B cell (primary cell): ENCODE results near the gene NTN3. TPM values are rescaled to one million over a fixed set of nuclear protein-coding genes. Genes with fewer than 3 reads are reported as not detected.

Experiments
- ATAC-seq: fragments of 200-7000 bp; cut with Tn5 transposase; one replicate; pipeline ENCODE4 v1.10.0; 2021; ENCODE audit warnings: low read depth, mild to moderate bottlenecking, moderate number of reproducible peaks, moderate library complexity
- CTCF ChIA-PET: fragments of 350-600 bp; sonication (Branson Sonifier 250); formaldehyde crosslinking; loops from one replicate; lab custom pipeline; 2021; ENCODE audit warnings: antibody characterized with exemption, inconsistent platforms; lab: Charles Lee
- POLR2A ChIA-PET: fragments of 350-600 bp; sonication (Branson Sonifier 250); formaldehyde crosslinking; loops from one replicate; lab custom pipeline; 2021; ENCODE audit warnings: antibody characterized with exemption; lab: Charles Lee
- DNase-seq: peaks from one replicate; pipeline ENCODE4 v3.0.0; 2013
- H2AFZ ChIP-seq: 2 replicates; pipeline ENCODE4 v1.6.1; 2012; ENCODE audit warnings: mild to moderate bottlenecking, low read depth, low read length; ENCODE audit not compliant: insufficient read depth, poor library complexity, severe bottlenecking
- H3K27ac ChIP-seq, 2 donors: 1 replicate in 1 of 2; 2 replicates in 1 of 2; pipeline ENCODE4 v1.5.1; 2012 to 2013; ENCODE audit warnings: low read length in 2 of 2, mild to moderate bottlenecking in 2 of 2, moderate library complexity in 1 of 2
- H3K27me3 ChIP-seq, 4 experiments: fragments of 200-600 bp in 1 of 4; sonication (generic) in 1 of 4; replicated peaks in 1 of 4; 1 replicate in 2 of 4; 2 replicates in 2 of 4; pipeline versions ENCODE4 v1.6.1 to v1.7.0; 2013 to 2016; ENCODE audit warnings: low read length in 3 of 4, mild to moderate bottlenecking in 2 of 4, mixed read lengths in 1 of 4, moderate library complexity in 1 of 4; ENCODE audit not compliant: insufficient read depth in 4 of 4, control insufficient read depth in 3 of 4; ENCODE audit errors: control extremely low read depth in 1 of 4
- H3K36me3 ChIP-seq, 2 experiments: replicated peaks in 1 of 2; 1 replicate in 1 of 2; 2 replicates in 1 of 2; pipeline versions ENCODE4 v1.6.1 to v1.7.1; 2013; ENCODE audit warnings: low read length in 1 of 2; ENCODE audit not compliant: insufficient read depth in 2 of 2, control insufficient read depth in 1 of 2; ENCODE audit errors: control extremely low read depth in 1 of 2, extremely low read depth in 1 of 2
- H3K4me1 ChIP-seq, 2 donors: fragments of 200-600 bp in 1 of 2; sonication (generic) in 1 of 2; 1 replicate in 1 of 2; 2 replicates in 1 of 2; pipeline versions ENCODE4 v1.5.1 to v1.6.1; 2013 to 2017; ENCODE audit warnings: low read length in 2 of 2; ENCODE audit not compliant: control insufficient read depth in 2 of 2, insufficient read depth in 2 of 2
- H3K4me2 ChIP-seq: replicated peaks from 2 replicates; pipeline ENCODE3; 2012; ENCODE audit warnings: mild to moderate bottlenecking, low read depth, low read length; ENCODE audit not compliant: poor library complexity, severe bottlenecking
- H3K4me3 ChIP-seq, 5 experiments: fragments of 200-600 bp in 1 of 5; sonication (generic) in 1 of 5; 1 replicate in 3 of 5; 2 replicates in 2 of 5; pipeline versions ENCODE4 v1.5.1 to v1.7.0; 2011 to 2016; ENCODE audit warnings: low read length in 4 of 5, mild to moderate bottlenecking in 4 of 5, low read depth in 2 of 5, control low read depth in 1 of 5, moderate library complexity in 1 of 5; ENCODE audit not compliant: insufficient read depth in 1 of 5; ENCODE audit errors: control extremely low read depth in 1 of 5, extremely low read depth in 1 of 5
- H3K79me2 ChIP-seq: fragments of 200-600 bp; sonication (generic); one replicate; pipeline ENCODE4 v1.6.0; 2016; ENCODE audit warnings: low read length; ENCODE audit not compliant: control insufficient read depth, insufficient read depth
- H3K9ac ChIP-seq: fragments of 200-600 bp; sonication (generic); 2 replicates; pipeline ENCODE4 v1.6.1; 2017; ENCODE audit warnings: mild to moderate bottlenecking, low read length, moderate library complexity
- H3K9me3 ChIP-seq, 3 donors: one replicate each; pipeline versions ENCODE4 v1.6.1 to v1.7.1; 2013; ENCODE audit warnings: low read length in 2 of 3; ENCODE audit not compliant: control insufficient read depth in 2 of 3, insufficient read depth in 1 of 3; ENCODE audit errors: control extremely low read depth in 1 of 3
- H4K20me1 ChIP-seq: 2 replicates; pipeline ENCODE4 v1.6.0; 2012; ENCODE audit warnings: mild to moderate bottlenecking, low read length; ENCODE audit not compliant: insufficient read depth, control insufficient read depth, poor library complexity, severe bottlenecking
- H3K27ac Mint-ChIP-seq: one replicate; pipeline ENCODE4 v1.8.0; 2021; ENCODE audit warnings: mixed read lengths
- H3K27me3 Mint-ChIP-seq: one replicate; pipeline ENCODE4 v1.8.0; 2021; ENCODE audit warnings: mixed read lengths
- H3K4me1 Mint-ChIP-seq: one replicate; pipeline ENCODE4 v1.8.0; 2021; ENCODE audit warnings: mixed read lengths
- H3K4me3 Mint-ChIP-seq: one replicate; pipeline ENCODE4 v1.8.0; 2021; ENCODE audit warnings: mixed read lengths
- H3K9me3 Mint-ChIP-seq: one replicate; pipeline ENCODE4 v1.8.0; 2022; ENCODE audit warnings: mixed read lengths; ENCODE audit not compliant: insufficient read depth
- EZH2 ChIP-seq: IDR thresholded peaks from 2 replicates; pipeline ENCODE4 v1.6.1; 2012; ENCODE audit warnings: borderline replicate concordance, low read depth, mild to moderate bottlenecking, moderate library complexity, low read length; ENCODE audit not compliant: insufficient read depth, poor library complexity, severe bottlenecking
- WGBS: methylation state at CpG from one replicate; pipeline ENCODE4 v1.1.5; 2013; ENCODE audit warnings: missing lambda C conversion rate; ENCODE audit not compliant: insufficient coverage; 5-methylcytosine and 5-hydroxymethylcytosine counted together
- intact Hi-C: fragments of 100-400 bp; cut with micrococcal nuclease; formaldehyde crosslinking; loops from one replicate; pipeline ENCODE4 v1.10.0; 2022
- polyA plus RNA-seq: library from polyadenylated mRNA; depleted of rRNA; stranded (reverse); fragments of >200 nt; gene quantifications from 2 replicates; pipeline ENCODE4 v1.2.3, GENCODE V29; 2012
- total RNA-seq, 2 donors: library from RNA; stranded (reverse); fragments of 120-200 nt in 1 of 2; gene quantifications; 1 replicate in 1 of 2; 2 replicates in 1 of 2; pipeline versions ENCODE4 v1.2.3 to v1.2.4, GENCODE V29; 2013 to 2022
- TF ChIP-seq, protein P1 (sequence below): fragments of 200-600 bp; IDR thresholded peaks from one replicate; pipeline ENCODE4 v1.8.0; 2022; ENCODE audit warnings: antibody characterized with exemption, mild to moderate bottlenecking

NTN3 gene
- total and polyA plus RNA-seq, 2 donors (not counting 1 experiment from before 2014, with no cell fraction given) = not detected

DNA sequence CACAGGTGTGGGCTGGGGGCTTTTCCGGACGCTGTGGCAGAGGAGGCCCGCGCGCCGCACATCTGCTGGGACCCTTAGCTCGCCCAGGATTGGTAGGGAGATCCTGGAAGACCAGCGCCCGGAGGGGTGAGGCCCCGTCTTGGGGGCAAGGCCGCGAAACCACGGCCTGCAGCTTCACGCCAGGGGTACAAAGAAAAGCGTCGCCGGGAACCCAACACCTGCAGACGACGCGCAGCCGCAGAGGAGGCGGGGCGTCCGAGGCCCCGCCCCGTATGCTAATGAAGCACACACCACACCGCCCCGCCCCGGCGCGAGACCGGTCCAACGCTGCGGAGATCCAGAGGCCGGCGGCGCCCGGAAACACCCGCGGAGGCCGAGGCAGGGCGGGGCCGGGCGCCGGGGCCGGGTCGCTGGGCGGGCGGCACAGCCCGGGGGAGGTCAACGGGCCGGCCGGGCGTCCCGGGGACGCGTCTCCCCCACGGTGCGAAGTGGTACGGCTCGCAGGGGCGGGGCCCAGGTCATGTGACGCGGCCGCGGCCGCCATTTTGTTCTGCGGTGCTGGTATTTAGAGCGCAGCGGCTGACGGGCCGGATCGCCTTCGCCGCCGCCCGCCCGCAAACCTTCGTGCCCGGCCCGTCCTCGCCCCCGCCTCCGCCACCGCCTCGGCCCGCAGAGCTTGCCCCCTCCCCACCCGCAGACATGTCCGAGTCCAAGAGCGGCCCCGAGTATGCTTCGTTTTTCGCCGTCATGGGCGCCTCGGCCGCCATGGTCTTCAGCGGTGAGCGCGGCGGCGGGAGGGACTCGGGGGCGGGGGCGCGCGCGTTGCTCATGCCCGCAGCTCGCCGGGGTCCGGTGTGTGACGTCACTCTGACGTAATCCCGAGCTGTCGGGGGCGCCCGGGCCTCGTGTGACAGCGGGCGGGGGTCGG, 42.6 kb downstream of the NTN3 start, which contains the start of gene ATP6V0C:
Gene ATP6V0C, plus strand, starts transcription at position 548 of the 928 bp plus-strand sequence. Its CDS starts 152 bp downstream, at position 700.
- peaks cover 42% of the 10 kb centered on the region for H4K20me1 ChIP-seq
- H3K4me1 ChIP-seq = peaks cover 79 to 88% of the 10 kb centered on the region in 2 donors
- ATAC-seq (peak; percentile 80), DNase-seq (peak; percentile 98)
- H3K9me3 ChIP-seq = no peaks in the 10 kb centered on the region
- intact Hi-C loops = loop anchor here (1.0 kb wide), 5 partner anchors 19 to 358 kb away; partner anchors contain the start of genes MLST8 and TRAF7
- H3K27me3 Mint-ChIP-seq = no peaks in the 10 kb centered on the region
- H3K4me3 ChIP-seq = peak within 1 kb of the TSS; percentile 75 to 96 (median 82)
- no peaks in the 10 kb centered on the region for H3K9me3 Mint-ChIP-seq
- H2AFZ ChIP-seq = peak within 1 kb of the TSS; percentile 63
- peaks cover 75% of the 10 kb centered on the region for H3K79me2 ChIP-seq
- peak within 1 kb of the TSS; percentile 98 for H3K9ac ChIP-seq
- H3K27ac ChIP-seq = peak within 1 kb of the TSS; percentile 94 to 99
- no peak for TF ChIP-seq EZH2
- TF ChIP-seq, protein P1, sequence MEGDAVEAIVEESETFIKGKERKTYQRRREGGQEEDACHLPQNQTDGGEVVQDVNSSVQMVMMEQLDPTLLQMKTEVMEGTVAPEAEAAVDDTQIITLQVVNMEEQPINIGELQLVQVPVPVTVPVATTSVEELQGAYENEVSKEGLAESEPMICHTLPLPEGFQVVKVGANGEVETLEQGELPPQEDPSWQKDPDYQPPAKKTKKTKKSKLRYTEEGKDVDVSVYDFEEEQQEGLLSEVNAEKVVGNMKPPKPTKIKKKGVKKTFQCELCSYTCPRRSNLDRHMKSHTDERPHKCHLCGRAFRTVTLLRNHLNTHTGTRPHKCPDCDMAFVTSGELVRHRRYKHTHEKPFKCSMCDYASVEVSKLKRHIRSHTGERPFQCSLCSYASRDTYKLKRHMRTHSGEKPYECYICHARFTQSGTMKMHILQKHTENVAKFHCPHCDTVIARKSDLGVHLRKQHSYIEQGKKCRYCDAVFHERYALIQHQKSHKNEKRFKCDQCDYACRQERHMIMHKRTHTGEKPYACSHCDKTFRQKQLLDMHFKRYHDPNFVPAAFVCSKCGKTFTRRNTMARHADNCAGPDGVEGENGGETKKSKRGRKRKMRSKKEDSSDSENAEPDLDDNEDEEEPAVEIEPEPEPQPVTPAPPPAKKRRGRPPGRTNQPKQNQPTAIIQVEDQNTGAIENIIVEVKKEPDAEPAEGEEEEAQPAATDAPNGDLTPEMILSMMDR = no peak
- no peaks in the 10 kb centered on the region for H3K27me3 ChIP-seq
- CTCF ChIA-PET = interaction anchor here (1.0 to 2.0 kb wide), 3 partner anchors 12 to 319 kb away, joined by 4 to 8 read pairs (median 5); no protein-coding TSS in a partner anchor
- POLR2A ChIA-PET = interaction anchor here (0.6 to 3.7 kb wide), 4 partner anchors 18 to 358 kb away, joined by 3 to 25 read pairs (median 3); partner anchors contain the start of genes CEMP1, ECI1, PDPK1 and TRAF7
- peak within 1 kb of the TSS; percentile 99 for H3K27ac Mint-ChIP-seq
- H3K4me1 Mint-ChIP-seq = peaks cover 80% of the 10 kb centered on the region
- peaks cover 0 to 12% of the 10 kb centered on the region in 2 experiments for H3K36me3 ChIP-seq
- H3K4me3 Mint-ChIP-seq = peak within 1 kb of the TSS; percentile 96
- WGBS = under 1% methylated on average over 122 of the region's 122 CpGs
- peak within 1 kb of the TSS; percentile 91 for H3K4me2 ChIP-seq
